GM12878 (cell line): ENCODE measurements around the gene CAVIN2. TPM values are rescaled to one million over a fixed set of nuclear protein-coding genes. Genes with fewer than 3 reads are reported as not detected.

Experiments used
- ATAC-seq: fragments of 200-7000 bp; cut with Tn5 transposase; 3 replicates; pipeline ENCODE4 v1.9.1; 2020; ENCODE audit warnings: mild to moderate bottlenecking, moderate library complexity
- BruUV-seq: library from RNA; stranded (reverse); fragments of 400-500 nt; replicated peaks from 2 replicates; lab custom pipeline; 2021; lab: Mats Ljungman, UMichigan
- CTCF ChIA-PET: fragments of 300-600 bp; sonication (Branson Sonifier 250); formaldehyde crosslinking; extraction: SDS; loops from one replicate; lab custom pipeline; 2021; ENCODE audit warnings: inconsistent platforms; lab: Yijun Ruan, JAX
- POLR2A ChIA-PET: fragments of 350-600 bp; formaldehyde crosslinking; extraction: SDS; loops from one replicate; lab custom pipeline; 2021; ENCODE audit warnings: inconsistent platforms; lab: Charles Lee
- RAD21 ChIA-PET: fragments of 300-600 bp; sonication (Branson Sonifier 250); formaldehyde crosslinking; loops from one replicate; lab custom pipeline; 2023; ENCODE audit warnings: antibody characterized with exemption; ENCODE audit not compliant: unreplicated experiment; lab: Charles Lee
- SMC1A ChIA-PET: fragments of 300-600 bp; sonication (Branson Sonifier 250); formaldehyde crosslinking; loops from one replicate; lab custom pipeline; 2023; ENCODE audit not compliant: unreplicated experiment, uncharacterized antibody; lab: Charles Lee
- DNase-seq: peaks from one replicate; pipeline ENCODE4 v3.0.0-alpha.2; 2011; ENCODE audit warnings: low read depth, low spot score
- FAIRE-seq: peaks from 3 replicates; lab custom pipeline; 2011; peaks lifted over from hg19 to GRCh38; lab: Jason Lieb, UNC
- H2AFZ ChIP-seq: 2 replicates; pipeline ENCODE4 v1.6.0; 2011; ENCODE audit warnings: low read depth, low read length, control low read depth; ENCODE audit not compliant: control insufficient read depth
- H3K27ac ChIP-seq: 2 replicates; pipeline ENCODE4 v1.5.1; 2011; ENCODE audit warnings: control low read depth; ENCODE audit not compliant: control insufficient read depth, insufficient read depth
- H3K27me3 ChIP-seq, 2 experiments: replicated peaks in 1 of 2; 2 replicates each; pipeline versions ENCODE4 v1.6.0 to v1.6.1; 2011; ENCODE audit warnings: low read length in 1 of 2; ENCODE audit not compliant: control insufficient read depth in 2 of 2, insufficient read depth in 2 of 2
- H3K36me3 ChIP-seq, 2 experiments: 2 replicates each; pipeline ENCODE4 v1.5.1; 2011; ENCODE audit warnings: low read length in 1 of 2; ENCODE audit not compliant: control insufficient read depth in 2 of 2, insufficient read depth in 2 of 2
- H3K4me1 ChIP-seq: 2 replicates; pipeline ENCODE4 v1.6.1; 2011; ENCODE audit warnings: mild to moderate bottlenecking, low read length, moderate library complexity, mixed read lengths; ENCODE audit not compliant: control insufficient read depth, insufficient read depth
- H3K4me2 ChIP-seq: 2 replicates; pipeline ENCODE4 v1.6.0; 2011; ENCODE audit warnings: control low read depth; ENCODE audit not compliant: control insufficient read depth, insufficient read depth
- H3K4me3 ChIP-seq: fragments of 200-600 bp; sonication (generic); 2 replicates; pipeline ENCODE4 v1.5.1; 2016
- H3K79me2 ChIP-seq: 2 replicates; pipeline ENCODE4 v1.6.0; 2011; ENCODE audit warnings: low read length; ENCODE audit not compliant: control insufficient read depth, insufficient read depth
- H3K9ac ChIP-seq: 2 replicates; pipeline ENCODE4 v1.8.0; 2011; ENCODE audit warnings: low read length, control low read depth, mixed read lengths; ENCODE audit not compliant: control insufficient read depth, insufficient read depth
- H3K9me3 ChIP-seq: replicated peaks from 3 replicates; pipeline ENCODE4 v1.5.1; 2011; ENCODE audit warnings: mild to moderate bottlenecking, low read length; ENCODE audit not compliant: control insufficient read depth, insufficient read depth
- H4K20me1 ChIP-seq: 2 replicates; pipeline ENCODE4 v1.6.0; 2011; ENCODE audit not compliant: control insufficient read depth, insufficient read depth
- ATF7 ChIP-seq: fragments of 450-650 bp; IDR thresholded peaks from 2 replicates; pipeline ENCODE4 v1.6.1; 2016; ENCODE audit warnings: low read depth, mild to moderate bottlenecking
- BRCA1 ChIP-seq: IDR thresholded peaks from 2 replicates; pipeline ENCODE4 v1.6.1; 2011; ENCODE audit warnings: low read depth, low read length, improper control_type of control experiment
- JUND ChIP-seq: IDR thresholded peaks from 2 replicates; pipeline ENCODE4 v1.6.1; 2012; ENCODE audit warnings: low read depth, mild to moderate bottlenecking, low read length, improper control_type of control experiment, moderate library complexity
- KLF5 ChIP-seq: fragments of 450-650 bp; IDR thresholded peaks from 2 replicates; pipeline ENCODE4 v1.6.1; 2014; ENCODE audit warnings: mild to moderate bottlenecking; ENCODE audit not compliant: partially characterized antibody
- MYB ChIP-seq: fragments of 150-350 bp; IDR thresholded peaks from 2 replicates; pipeline ENCODE4 v1.6.1; 2014; ENCODE audit warnings: mild to moderate bottlenecking, low read depth, low read length, borderline replicate concordance
- POLR2AphosphoS2 ChIP-seq: IDR thresholded peaks from 2 replicates; pipeline ENCODE4 v1.6.1; 2011; ENCODE audit warnings: low read depth, mild to moderate bottlenecking, low read length, improper control_type of control experiment, moderate library complexity
- WGBS: methylation state at CpG from one replicate; pipeline ENCODE4 v1.1.6; 2016; ENCODE audit warnings: low lambda C conversion rate; ENCODE audit not compliant: insufficient replicate concordance, insufficient coverage; ENCODE audit errors: missing lambda C conversion rate; 5-methylcytosine and 5-hydroxymethylcytosine counted together
- in situ Hi-C: fragments of 300-500 bp; cut with MboI; formaldehyde crosslinking; loops from 9 replicates; pipeline ENCODE4 v1.14.3; 2018; ENCODE audit warnings: mixed read lengths
- intact Hi-C: fragments of 100-400 bp; cut with micrococcal nuclease; formaldehyde crosslinking; loops from one replicate; pipeline ENCODE4 v1.14.2; 2022; ENCODE audit not compliant: unreplicated experiment
- polyA plus RNA-seq, 11 experiments: library from polyadenylated mRNA; depleted of rRNA in 4 of 11; unstranded in 6 of 11; stranded (reverse) in 5 of 11; fragments of >200 nt; fragmentation: Nextera tagmentation in 4 of 11; fragmentation: Illumina TruSeq in 1 of 11; extraction: Ambion mirVana in 4 of 11; extraction: Trizol in 1 of 11; gene quantifications; 1 replicate in 1 of 11; 2 replicates in 10 of 11; pipeline versions ENCODE4 v1.2.1 to v1.2.3, GENCODE V29; 2011 to 2016; ENCODE audit warnings: inconsistent platforms in 2 of 11, missing spikeins in 2 of 11, low read depth in 1 of 11
- total RNA-seq, 4 experiments: library from RNA; depleted of rRNA in 3 of 4; stranded (reverse); fragments of >200 nt in 3 of 4; fragmentation: Illumina TruSeq in 1 of 4; extraction: Trizol in 1 of 4; gene quantifications; 2 replicates each; pipeline versions ENCODE4 v1.2.1 to v1.2.3, GENCODE V29; 2013 to 2021
- TF ChIP-seq, protein P1 (sequence below): fragments of 450-650 bp; IDR thresholded peaks from 2 replicates; pipeline ENCODE4 v1.6.1; 2016; ENCODE audit warnings: mild to moderate bottlenecking

Gene CAVIN2
- total and polyA plus RNA-seq, 10 of the 15 experiments (the other 5 are each of a cell fraction or from before 2014, with no cell fraction given): not detected

DNA sequence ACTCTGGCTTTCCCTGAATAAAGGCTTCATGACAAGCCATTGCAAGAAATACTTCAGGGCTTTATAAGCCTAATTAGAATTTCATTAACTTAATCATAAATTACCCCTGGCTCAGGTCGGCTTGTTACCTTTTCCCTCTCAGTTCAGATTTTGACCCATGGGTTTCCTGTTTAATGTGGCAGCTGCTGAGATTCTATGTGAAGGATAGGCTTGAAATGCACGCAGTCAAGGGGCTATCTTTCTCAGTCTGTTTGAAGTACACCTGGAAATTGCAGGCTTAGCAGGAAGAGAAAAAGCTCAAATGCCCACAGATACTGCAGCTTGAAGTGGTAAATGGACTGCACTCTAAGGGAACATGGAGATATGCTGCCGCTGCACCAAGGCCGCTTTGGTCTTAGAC is 49.4 kb downstream of the CAVIN2 start (continued):
- no peak for TF ChIP-seq BRCA1
- TF ChIP-seq ATF7: no peak
- TF ChIP-seq, protein P1, sequence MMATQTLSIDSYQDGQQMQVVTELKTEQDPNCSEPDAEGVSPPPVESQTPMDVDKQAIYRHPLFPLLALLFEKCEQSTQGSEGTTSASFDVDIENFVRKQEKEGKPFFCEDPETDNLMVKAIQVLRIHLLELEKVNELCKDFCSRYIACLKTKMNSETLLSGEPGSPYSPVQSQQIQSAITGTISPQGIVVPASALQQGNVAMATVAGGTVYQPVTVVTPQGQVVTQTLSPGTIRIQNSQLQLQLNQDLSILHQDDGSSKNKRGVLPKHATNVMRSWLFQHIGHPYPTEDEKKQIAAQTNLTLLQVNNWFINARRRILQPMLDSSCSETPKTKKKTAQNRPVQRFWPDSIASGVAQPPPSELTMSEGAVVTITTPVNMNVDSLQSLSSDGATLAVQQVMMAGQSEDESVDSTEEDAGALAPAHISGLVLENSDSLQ: no peak
- TF ChIP-seq, all 136 proteins: peak for 0

GRCh38 chr2:191795715-191796114 is 51.2 kb downstream of the CAVIN2 start:
- WGBS: 16% methylated on average over 2 of the region's 2 CpGs
- Histone ChIP-seq H3K9me3 (no peaks in the 10 kb centered on the region; the same call in 2 of the 3 replicates), H3K4me2 (no peak overlapping the region), H4K20me1 (no peaks in the 10 kb centered on the region), H3K9ac (no peak overlapping the region), H2AFZ (no peak overlapping the region), H3K79me2 (no peaks in the 10 kb centered on the region), H3K36me3 (no peaks in the 10 kb centered on the region), H3K4me1 (no peaks in the 10 kb centered on the region), H3K27ac (no peak overlapping the region), H3K4me3 (no peak overlapping the region), H3K27me3 (no peaks in the 10 kb centered on the region; a peak in 1 of 4 replicates)
- intact Hi-C loops (no loop called here), in situ Hi-C loops (no loop called here)
- CTCF ChIA-PET: interaction anchor here (0.7 to 1.4 kb wide), 2 partner anchors 238 to 367 kb away, joined by 3 to 5 read pairs; no protein-coding TSS in a partner anchor
- FAIRE-seq (no peak), ATAC-seq (no peak), DNase-seq (no peak)
- BruUV-seq: no TSS peak
- POLR2A ChIA-PET: no interaction called here
- RAD21 ChIA-PET: no interaction called here
- no peak for TF ChIP-seq JUND
- no peak for TF ChIP-seq KLF5
- TF ChIP-seq MYB: no peak
- no peak for TF ChIP-seq POLR2AphosphoS2
- SMC1A ChIA-PET: interaction anchor here (0.9 kb wide), 1 partner anchor 367 kb away, joined by 4 read pairs; no protein-coding TSS in a partner anchor
